Heart left ventricle (tissue), 13 donors: ENCODE results near the gene CEP164.

Source experiments
- CTCF ChIP-seq, 12 donors: fragments of 200-600 bp; sonication (generic) in 4 of 12; IDR thresholded peaks; one replicate each; pipeline versions ENCODE4 v1.5.0 to v1.8.0; 2018 to 2022; ENCODE audit warnings: antibody characterized with exemption in 12 of 12, mild to moderate bottlenecking in 5 of 12
- POLR2A ChIP-seq, 2 donors: fragments of 450-650 bp; IDR thresholded peaks; one replicate each; pipeline ENCODE4 v1.6.1; 2017; ENCODE audit warnings: antibody characterized with exemption in 2 of 2, mild to moderate bottlenecking in 2 of 2, moderate library complexity in 2 of 2
- donor health status: ischemic (EF 13 %, LVEDD 7.1; RV severe dilation, severe dysfunction).
- donor health status: DM: no; HTN: yes; CAD: no.
- donor health status: DM: no; HTN: no; CAD: no.
- donor health status: ischemic (EF 25% LVEDD 6.9; RV normal size, moderate dysfunction).
- donor health status: ischemic (EF 25% LVEDD 5.7; RV mildly dilated, moderate dysfunction).
- donor health status: ischemic (EF 35%, LVEDD 5.7; RV mildly dilated, moderate dysfunction).
- donor health status: nonischemic (EF 11% LVEDD 7.7; RV severe dilation, severe dysfunction).
- donor health status: DM: yes; HTN: yes; CAD: no.
- donor health status: PGD.
- donor health status: ischemic (EF 29% LVEDD 5.4; RV normal size, mild dysfunction).
- donor health status: nonischemic (EF 23%, LVEDD 6.1; RV moderate dilation, normal function).

GRCh38 chr11:117439256-117439655 is 111.6 kb downstream of the CEP164 start:
- TF ChIP-seq CTCF (IDR thresholded peaks at IDR 0.05) (no peak), POLR2A (IDR thresholded peaks at IDR 0.05) (no peak)
